Thyroid gland (tissue), 4 donors: ENCODE data around the gene RBMY1D. TPM values are rescaled to one million over a fixed set of nuclear protein-coding genes. Genes with fewer than 3 reads are reported as not detected.

Source experiments
- DNase-seq, 2 donors: peaks; one replicate each; pipeline ENCODE4 v3.0.0-alpha.2; 2019
- H3K27ac ChIP-seq, 3 donors: fragments of 200-600 bp; sonication (generic); 1 replicate in 2 of 3; 2 replicates in 1 of 3; pipeline ENCODE4 v1.5.1; 2016 to 2019; ENCODE audit warnings: mild to moderate bottlenecking in 1 of 3, moderate library complexity in 1 of 3
- H3K27me3 ChIP-seq: fragments of 200-600 bp; sonication (generic); one replicate; pipeline ENCODE4 v1.5.1; 2019
- H3K36me3 ChIP-seq, 2 donors: fragments of 200-600 bp; sonication (generic); one replicate each; pipeline ENCODE4 v1.5.1; 2016 to 2019
- H3K4me1 ChIP-seq, 2 donors: fragments of 200-600 bp; sonication (generic); one replicate each; pipeline ENCODE4 v1.5.1; 2017 to 2019
- H3K4me3 ChIP-seq, 3 donors: fragments of 200-600 bp; sonication (generic); replicated peaks in 1 of 3; 1 replicate in 2 of 3; 2 replicates in 1 of 3; pipeline ENCODE4 v1.5.1; 2016; ENCODE audit warnings: mild to moderate bottlenecking in 1 of 3
- H3K9me3 ChIP-seq: fragments of 200-600 bp; sonication (generic); one replicate; pipeline ENCODE4 v1.5.1; 2017
- CTCF ChIP-seq, 6 experiments: fragments of 200-600 bp in 3 of 6; fragments of 450-650 bp in 3 of 6; sonication (generic) in 3 of 6; IDR thresholded peaks; one replicate each; pipeline ENCODE4 v1.5.1; 2016 to 2019; ENCODE audit warnings: antibody characterized with exemption in 6 of 6, mild to moderate bottlenecking in 2 of 6, inconsistent platforms in 1 of 6, moderate library complexity in 1 of 6
- POLR2A ChIP-seq, 2 donors: fragments of 450-650 bp; IDR thresholded peaks; one replicate each; pipeline ENCODE4 v1.6.1; 2017; ENCODE audit warnings: antibody characterized with exemption in 2 of 2, mild to moderate bottlenecking in 2 of 2, moderate library complexity in 1 of 2
- WGBS, 2 donors: methylation state at CpG; one replicate each; pipeline ENCODE4 v1.1.5; 2017; 5-methylcytosine and 5-hydroxymethylcytosine counted together
- intact Hi-C: fragments of 100-400 bp; cut with DNase I; formaldehyde crosslinking; loops from one replicate; pipeline ENCODE4 v1.15.1; 2023
- total RNA-seq, 4 donors: library from RNA; depleted of rRNA; stranded (reverse); fragments of >200 nt; gene quantifications; one replicate each; pipeline ENCODE4 v1.2.3, GENCODE V29; 2016

RBMY1D gene
- total RNA-seq, 4 donors from 2014 or later, result not detected

GRCh38 chrY:21836343-21836742 is 58.0 kb downstream of the RBMY1D start:
- H3K9me3 ChIP-seq, result no peaks in the 10 kb centered on the region
- H3K27me3 ChIP-seq, result no peaks in the 10 kb centered on the region
- H3K36me3 ChIP-seq, result no peaks in the 10 kb centered on the region
- DNase-seq, result no peak
- intact Hi-C loops, result no loop called here
- WGBS, 2 donors, result 33 to 46% methylated on average over 1 to 6 of the region's 8 CpGs
- no peak for TF ChIP-seq POLR2A (IDR thresholded peaks at IDR 0.05)
- TF ChIP-seq CTCF (IDR thresholded peaks at IDR 0.05), result no peak
- no peak overlapping the region for H3K4me3 ChIP-seq
- H3K4me1 ChIP-seq, result no peaks in the 10 kb centered on the region
- no peak overlapping the region for H3K27ac ChIP-seq

GRCh38 chrY:21835052-21835451 is 59.3 kb downstream of the RBMY1D start:
- intact Hi-C loops, result no loop called here
- no peak overlapping the region for H3K27ac ChIP-seq
- H3K4me1 ChIP-seq, result no peaks in the 10 kb centered on the region
- 59 to 71% methylated on average over 3 to 7 of the region's 7 CpGs for WGBS, 2 donors
- no peak for TF ChIP-seq POLR2A (IDR thresholded peaks at IDR 0.05)
- no peak for TF ChIP-seq CTCF (IDR thresholded peaks at IDR 0.05)
- H3K27me3 ChIP-seq, result no peaks in the 10 kb centered on the region
- DNase-seq, result no peak
- no peaks in the 10 kb centered on the region for H3K36me3 ChIP-seq
- H3K9me3 ChIP-seq, result no peaks in the 10 kb centered on the region
- H3K4me3 ChIP-seq, result no peak overlapping the region

Other genes starting within 250 kb of the RBMY1D start
- not detected for gene RBMY1E, start 23.5 kb upstream of the RBMY1D start, total RNA-seq